HG03575 (cell line): Measurements from ENCODE around the gene IFNA16.
"Not testable (repeated sequence)": the region's sequence is repeated elsewhere in the genome, so short reads cannot be mapped to it uniquely, and the experiment has no call there.

ENCODE experiments used
- ATAC-seq: cut with Tn5 transposase; IDR thresholded peaks from one replicate; pipeline ENCODE4 v1.9.1; 2021; ENCODE audit not compliant: unreplicated experiment, insufficient number of reproducible peaks, low FRiP score; ENCODE audit errors: extremely low read depth

The IFNA16 gene

DNA sequence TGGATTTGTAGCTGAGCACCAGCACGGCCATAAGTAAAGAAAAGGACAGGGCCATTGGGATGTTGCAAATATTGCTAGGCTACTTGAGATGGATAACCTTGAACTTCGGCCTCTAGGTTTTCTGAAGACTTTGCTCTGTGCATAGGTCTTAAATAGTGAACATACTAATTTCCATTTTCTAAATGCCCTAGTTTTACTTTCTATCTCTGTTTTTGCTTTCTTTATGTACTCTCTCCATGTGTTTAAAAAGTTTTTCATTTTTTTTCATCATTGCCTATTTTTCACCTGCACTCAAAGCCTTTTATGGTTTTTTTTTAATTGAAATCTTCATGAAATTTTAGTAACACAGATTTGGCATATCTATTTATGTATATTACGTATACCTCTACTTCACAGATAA, 10.1 kb downstream of the IFNA16 start, which contains the start of gene IFNA10:
Gene IFNA10, minus strand, starts transcription at position 101 of the 400 bp plus-strand sequence. Its CDS starts 46 bp downstream, at position 55.
- ATAC-seq: not testable (repeated sequence)

DNA sequence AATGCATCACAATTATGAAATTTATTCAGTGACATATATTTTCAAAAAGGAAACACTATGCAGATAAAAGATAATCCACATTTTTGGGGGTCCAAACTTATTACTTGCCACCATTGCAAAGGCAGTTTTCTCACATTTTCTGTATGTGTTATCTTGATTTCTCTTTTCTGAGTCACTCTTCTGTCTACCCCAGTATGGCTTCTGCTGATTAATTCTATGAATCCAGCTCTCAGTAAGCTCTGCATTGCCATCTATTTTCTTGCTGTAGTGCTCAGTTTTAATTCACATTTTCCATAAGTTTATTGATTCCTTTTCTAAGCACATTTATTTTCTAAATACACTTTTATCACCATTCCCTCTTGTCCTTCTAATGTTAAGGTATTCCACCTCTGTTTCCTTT, 11.9 kb downstream of the IFNA16 start:
- no peak for ATAC-seq

DNA sequence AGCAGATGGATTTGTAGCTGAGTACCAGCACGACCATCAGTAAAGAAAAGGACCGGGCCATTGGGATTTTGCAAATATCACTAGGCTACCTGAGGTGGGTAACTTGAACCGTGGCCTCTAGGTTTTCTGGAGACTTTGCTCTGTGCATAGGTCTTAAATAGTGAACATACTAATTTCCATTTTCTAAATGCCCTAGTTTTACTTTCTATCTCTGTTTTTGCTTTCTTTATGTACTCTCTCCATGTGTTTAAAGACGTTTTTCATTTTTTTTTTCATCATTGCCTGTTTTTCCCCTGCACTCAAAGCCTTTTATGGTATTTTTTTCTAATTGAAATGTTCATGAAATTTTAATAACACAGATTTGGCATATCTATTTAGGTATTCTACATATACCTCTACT, 15.0 kb downstream of the IFNA16 start, which contains the start of gene IFNA7:
Gene IFNA7, minus strand, starts transcription at position 101 of the 400 bp plus-strand sequence. Its CDS starts 40 bp downstream, at position 61.
- not testable (repeated sequence) for ATAC-seq

DNA sequence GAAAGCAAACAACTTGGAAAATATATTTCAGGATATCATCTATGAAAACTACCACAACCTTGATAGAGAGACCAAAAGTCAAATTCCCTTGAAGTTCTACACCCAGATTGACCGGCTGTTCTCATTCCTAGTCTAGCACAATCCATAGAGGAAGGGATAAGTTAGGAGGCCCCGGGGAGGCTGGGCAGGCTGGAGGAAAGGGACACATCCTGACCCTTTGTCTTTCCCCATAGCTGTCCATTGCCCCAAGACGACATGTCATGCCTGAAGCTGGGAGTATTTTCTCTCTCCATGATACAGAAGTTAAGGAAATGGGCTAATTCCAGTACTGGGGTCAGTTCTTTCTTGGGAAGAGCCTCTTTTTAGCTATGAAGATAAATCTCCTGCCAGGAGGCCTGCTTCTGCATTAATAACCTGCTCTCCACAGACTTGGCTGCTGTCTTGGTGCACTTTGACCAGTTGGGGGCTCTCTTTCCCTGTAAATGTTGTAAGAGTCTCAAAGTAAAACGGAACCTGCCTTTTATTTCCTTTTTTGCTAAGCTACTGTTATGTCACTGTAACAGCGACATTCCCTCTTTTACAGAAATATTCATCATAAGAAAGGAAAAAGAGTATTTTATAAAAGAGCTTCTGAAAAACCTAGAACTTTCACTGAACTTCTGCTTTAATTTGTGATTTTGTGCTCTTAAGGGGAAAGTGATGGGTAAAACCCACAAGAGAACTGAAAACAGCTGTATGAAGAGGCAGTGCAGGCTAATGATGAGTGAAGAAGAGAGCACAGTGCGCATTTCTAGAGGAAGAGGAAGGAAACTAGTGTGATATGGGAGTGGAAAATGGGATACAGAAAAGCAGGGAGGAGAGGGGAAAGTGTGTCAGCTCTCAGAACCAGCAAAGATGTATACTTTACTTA, 22.0 kb downstream of the IFNA16 start:
- peak; percentile 91 for ATAC-seq

DNA sequence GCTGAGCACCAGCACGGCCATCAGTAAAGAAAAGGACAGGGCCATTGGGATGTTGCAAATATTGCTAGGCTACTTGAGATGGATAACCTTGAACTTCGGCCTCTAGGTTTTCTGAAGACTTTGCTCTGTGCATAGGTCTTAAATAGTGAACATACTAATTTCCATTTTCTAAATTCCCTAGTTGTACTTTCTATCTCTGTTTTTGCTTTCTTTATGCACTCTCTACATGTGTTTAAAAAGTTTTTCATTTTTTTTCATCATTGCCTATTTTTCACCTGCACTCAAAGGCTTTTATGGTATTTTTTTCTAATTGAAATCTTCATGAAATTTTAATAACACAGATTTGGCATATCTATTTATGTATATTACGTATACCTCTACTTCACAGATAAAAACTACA, 29.6 kb downstream of the IFNA16 start, which contains the start of gene IFNA4:
Gene IFNA4, minus strand, starts transcription at position 101 of the 400 bp plus-strand sequence. Its CDS starts 56 bp downstream, at position 45.
- ATAC-seq: not testable (repeated sequence)

DNA sequence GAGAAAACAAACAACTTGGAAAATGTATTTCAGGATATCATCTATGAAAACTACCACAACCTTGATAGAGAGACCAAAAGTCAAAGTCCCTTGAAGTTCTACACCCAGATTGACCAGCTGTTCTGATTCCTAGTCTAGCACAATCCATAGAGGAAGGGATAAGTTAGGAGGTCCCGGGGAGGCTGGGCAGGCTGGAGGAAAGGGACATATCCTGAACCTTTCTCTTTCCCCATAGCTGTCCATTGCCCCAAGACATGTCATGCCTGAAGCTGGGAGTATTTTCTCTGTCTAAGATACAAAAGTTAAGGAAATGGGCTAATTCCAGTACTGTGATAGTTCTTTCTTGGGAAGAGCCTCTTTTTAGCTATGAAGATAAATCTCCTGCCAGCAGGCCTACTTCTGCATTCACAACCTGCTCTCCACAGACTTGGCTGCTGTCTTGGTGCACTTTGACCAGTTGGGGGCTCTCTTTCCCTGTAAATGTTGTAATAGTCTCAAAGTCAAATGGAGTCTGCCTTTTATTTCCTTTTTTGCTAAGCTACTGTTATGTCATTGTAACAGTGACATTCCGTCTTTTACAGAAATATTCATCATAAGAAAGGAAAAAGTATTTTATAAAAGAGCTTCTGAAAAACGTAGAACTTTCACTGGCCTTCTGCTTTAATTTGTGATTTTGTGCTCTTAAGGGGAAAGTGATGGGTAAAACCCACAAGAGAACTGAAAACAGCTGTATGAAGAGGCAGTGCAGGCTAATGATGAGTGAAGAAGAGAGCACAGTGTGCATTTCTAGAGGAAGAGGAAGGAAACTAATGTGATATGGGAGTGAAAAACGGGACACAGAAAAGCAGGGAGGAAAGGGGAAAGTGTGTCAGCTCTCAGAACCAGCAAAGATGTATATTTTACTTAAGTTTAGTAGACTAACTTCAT, 34.0 kb downstream of the IFNA16 start:
- ATAC-seq: peak; percentile 91

DNA sequence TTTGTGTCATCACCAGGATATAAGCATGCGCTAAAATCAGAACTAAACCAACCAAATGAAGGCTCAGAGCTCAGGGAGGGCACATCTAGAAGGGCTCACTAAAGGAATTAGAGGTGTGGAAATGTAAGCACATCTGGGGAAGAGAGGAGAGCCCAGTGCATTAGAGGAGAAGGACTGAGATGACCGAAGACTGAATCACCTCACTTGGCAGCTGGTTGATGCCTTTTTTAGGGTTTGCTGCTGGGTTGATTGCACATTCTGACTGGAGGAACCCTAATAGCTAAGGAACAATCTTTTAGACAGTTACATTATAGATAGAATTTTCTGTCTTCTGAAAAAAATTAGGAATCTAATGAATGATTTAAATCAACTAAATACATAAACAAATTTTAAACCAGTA, 42.4 kb downstream of the IFNA16 start:
- no peak for ATAC-seq

DNA sequence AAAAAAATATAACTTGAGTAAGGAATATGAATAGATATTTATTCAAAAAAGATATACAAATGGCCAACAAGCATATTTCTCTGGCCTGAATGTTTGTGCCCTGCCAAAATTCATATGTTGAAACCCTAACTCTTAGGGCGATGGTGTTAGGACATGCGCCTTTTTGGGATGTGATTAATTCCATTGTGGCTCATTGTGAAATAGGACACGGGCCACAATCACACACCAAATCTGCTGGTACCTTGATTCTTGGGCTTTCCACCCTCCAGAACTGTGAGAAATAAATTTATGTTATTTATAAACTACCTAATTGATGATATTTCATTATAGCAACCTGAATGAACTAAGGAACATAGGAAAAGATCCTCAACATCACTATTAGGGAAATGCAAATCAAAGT, 45.0 kb downstream of the IFNA16 start:
- ATAC-seq: no peak

DNA sequence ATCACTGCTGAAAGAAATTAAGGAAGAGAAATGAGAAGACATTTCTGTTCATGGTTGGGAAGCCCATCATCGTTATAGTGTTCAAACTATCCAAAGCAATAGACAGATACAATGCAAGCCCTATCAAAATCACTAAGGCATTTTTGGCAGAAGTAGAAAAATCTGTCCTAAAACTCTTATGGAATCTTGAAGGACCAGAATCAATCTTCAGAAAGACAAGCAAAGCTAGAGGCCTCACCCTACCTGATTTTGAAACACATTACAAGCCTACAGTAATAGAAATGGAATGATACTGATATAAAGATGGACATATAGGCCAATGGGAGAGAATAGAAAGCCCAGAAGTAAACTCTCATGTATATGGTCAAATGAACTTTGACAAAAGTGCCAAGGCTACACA, 45.8 kb downstream of the IFNA16 start:
- no peak for ATAC-seq

DNA sequence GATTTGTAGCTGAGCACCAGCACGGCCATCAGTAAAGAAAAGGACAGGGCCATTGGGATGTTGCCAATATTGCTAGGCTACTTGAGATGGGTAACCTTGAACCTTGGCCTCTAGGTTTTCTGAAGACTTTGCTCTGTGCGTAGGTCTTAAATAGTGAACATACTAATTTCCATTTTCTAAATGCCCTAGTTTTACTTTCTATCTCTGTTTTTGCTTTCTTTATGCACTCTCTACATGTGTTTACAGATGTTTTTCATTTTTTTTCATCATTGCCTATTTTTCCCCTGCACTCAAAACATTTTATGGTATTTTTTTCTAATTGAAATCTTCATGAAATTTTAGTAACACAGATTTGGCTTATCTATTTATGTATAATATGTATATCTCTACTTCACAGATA, 50.6 kb downstream of the IFNA16 start, which contains the start of gene IFNA21:
Gene IFNA21, minus strand, starts transcription at position 101 of the 400 bp plus-strand sequence. Its CDS starts 48 bp downstream, at position 53.
- not testable (repeated sequence) for ATAC-seq
